ENCODE measurements around the gene PSMG3.

- TF ChIP-seq GTF2I (CRISPR knock-in tag; conservative IDR thresholded peaks at IDR 0.05): no peak
- TF ChIP-seq, protein P1, sequence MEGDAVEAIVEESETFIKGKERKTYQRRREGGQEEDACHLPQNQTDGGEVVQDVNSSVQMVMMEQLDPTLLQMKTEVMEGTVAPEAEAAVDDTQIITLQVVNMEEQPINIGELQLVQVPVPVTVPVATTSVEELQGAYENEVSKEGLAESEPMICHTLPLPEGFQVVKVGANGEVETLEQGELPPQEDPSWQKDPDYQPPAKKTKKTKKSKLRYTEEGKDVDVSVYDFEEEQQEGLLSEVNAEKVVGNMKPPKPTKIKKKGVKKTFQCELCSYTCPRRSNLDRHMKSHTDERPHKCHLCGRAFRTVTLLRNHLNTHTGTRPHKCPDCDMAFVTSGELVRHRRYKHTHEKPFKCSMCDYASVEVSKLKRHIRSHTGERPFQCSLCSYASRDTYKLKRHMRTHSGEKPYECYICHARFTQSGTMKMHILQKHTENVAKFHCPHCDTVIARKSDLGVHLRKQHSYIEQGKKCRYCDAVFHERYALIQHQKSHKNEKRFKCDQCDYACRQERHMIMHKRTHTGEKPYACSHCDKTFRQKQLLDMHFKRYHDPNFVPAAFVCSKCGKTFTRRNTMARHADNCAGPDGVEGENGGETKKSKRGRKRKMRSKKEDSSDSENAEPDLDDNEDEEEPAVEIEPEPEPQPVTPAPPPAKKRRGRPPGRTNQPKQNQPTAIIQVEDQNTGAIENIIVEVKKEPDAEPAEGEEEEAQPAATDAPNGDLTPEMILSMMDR (IDR thresholded peaks at IDR 0.05): no peak
- TF ChIP-seq JUN (CRISPR knock-in tag; IDR thresholded peaks at IDR 0.05): no peak
Observed at GRCh38 chr7:1534330-1535099, 35.3 kb downstream of the PSMG3 start.
